ENCODE results near the gene DNASE2.

DNASE2 gene

DNA sequence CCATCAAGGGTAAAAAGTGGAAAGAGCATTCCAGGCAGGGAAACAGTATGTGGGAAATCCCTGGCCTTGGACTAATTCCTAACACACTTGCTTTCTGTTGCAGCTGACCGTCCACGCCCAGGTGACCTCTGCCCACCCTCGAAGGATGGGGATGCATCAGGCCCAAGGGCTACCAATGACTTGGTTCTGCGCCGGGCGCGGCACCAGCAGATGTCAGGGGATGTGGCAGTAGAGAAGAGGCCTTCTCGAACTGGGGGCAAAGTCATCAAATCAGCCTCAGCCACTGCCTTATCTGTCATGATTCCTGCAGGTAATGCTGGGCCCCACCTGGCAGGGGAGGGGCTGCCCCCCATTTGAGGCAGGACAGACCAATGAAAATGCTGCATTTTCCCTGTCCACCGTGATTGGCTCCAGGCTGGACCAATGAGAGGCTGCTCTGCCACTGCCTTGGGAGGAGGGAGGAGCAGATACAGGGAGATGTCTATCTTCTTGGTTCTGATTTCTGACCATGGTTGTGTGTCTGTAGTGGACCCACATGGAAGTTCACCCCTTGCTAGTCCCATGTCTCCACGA lies 12.6 kb downstream of the DNASE2 start:
- no peak for TF ChIP-seq SPI1 (IDR thresholded peaks at IDR 0.05; ENCODE audit: borderline replicate concordance, low read depth)
- TF ChIP-seq POLR2AphosphoS5 (IDR thresholded peaks at IDR 0.05; ENCODE audit: low read depth) = no peak
- TF ChIP-seq, protein P1, sequence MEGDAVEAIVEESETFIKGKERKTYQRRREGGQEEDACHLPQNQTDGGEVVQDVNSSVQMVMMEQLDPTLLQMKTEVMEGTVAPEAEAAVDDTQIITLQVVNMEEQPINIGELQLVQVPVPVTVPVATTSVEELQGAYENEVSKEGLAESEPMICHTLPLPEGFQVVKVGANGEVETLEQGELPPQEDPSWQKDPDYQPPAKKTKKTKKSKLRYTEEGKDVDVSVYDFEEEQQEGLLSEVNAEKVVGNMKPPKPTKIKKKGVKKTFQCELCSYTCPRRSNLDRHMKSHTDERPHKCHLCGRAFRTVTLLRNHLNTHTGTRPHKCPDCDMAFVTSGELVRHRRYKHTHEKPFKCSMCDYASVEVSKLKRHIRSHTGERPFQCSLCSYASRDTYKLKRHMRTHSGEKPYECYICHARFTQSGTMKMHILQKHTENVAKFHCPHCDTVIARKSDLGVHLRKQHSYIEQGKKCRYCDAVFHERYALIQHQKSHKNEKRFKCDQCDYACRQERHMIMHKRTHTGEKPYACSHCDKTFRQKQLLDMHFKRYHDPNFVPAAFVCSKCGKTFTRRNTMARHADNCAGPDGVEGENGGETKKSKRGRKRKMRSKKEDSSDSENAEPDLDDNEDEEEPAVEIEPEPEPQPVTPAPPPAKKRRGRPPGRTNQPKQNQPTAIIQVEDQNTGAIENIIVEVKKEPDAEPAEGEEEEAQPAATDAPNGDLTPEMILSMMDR (IDR thresholded peaks at IDR 0.05; ENCODE audit: insufficient read depth, low read length) = no peak
- Histone ChIP-seq H3K4me3 (replicated peaks; ENCODE audit: insufficient read depth, low read length) (no peak overlapping the region), H3K27ac (replicated peaks) (no peak overlapping the region), H3K27me3 (ENCODE audit: insufficient read depth, poor library complexity, severe bottlenecking) (no peaks in the 10 kb centered on the region)
- no peak for DNase-seq (ENCODE audit: low read depth in 1 of 2, low spot score in 1 of 2)

DNA sequence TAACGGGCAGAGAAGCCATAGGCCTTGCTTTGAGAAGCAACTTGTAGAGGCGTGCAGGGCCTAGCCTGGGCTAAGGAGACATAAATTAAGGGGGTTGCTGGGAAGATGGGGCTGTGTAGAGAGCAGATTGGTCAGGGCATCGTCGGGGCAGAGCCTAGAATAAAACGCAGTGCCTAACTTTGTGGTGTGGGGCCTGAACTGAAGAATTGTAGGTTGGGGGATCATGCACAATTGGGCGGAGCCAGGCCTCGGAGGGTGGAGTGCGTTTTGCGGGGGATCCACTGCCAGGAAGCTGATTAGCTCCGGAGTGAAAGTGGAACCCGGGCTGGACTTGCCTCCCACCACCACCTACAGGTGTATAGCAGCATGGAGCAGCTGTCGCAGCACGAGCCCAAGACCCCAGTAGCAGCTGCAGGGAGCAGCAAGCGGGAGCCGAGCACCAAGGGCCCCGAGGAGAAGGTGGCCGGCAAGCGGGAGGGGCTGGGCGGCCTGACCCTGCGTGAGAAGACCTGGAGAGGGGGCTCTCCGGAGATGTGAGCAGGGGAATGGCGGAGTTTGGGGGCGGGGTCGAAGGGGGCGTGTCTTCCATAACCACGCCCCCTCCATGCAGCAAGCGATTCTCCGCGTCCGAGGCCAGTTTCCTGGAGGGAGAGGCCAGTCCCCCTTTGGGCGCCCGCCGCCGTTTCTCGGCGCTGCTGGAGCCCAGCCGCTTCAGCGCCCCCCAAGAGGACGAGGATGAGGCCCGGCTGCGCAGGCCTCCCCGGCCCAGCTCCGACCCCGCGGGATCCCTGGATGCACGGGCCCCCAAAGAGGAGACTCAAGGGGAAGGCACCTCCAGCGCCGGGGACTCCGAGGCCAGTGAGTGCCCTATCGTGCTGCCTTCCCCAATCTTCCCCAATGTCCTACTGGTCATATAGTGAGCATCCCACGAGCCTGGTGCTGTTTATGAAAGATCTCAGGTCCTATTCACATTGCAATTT lies 13.8 kb downstream of the DNASE2 start:
- DNase-seq (ENCODE audit: low read depth in 1 of 2, low spot score in 1 of 2) = no peak
- no peak overlapping the region for H3K4me3 ChIP-seq (replicated peaks; ENCODE audit: insufficient read depth, low read length)
- TF ChIP-seq, protein P2, sequence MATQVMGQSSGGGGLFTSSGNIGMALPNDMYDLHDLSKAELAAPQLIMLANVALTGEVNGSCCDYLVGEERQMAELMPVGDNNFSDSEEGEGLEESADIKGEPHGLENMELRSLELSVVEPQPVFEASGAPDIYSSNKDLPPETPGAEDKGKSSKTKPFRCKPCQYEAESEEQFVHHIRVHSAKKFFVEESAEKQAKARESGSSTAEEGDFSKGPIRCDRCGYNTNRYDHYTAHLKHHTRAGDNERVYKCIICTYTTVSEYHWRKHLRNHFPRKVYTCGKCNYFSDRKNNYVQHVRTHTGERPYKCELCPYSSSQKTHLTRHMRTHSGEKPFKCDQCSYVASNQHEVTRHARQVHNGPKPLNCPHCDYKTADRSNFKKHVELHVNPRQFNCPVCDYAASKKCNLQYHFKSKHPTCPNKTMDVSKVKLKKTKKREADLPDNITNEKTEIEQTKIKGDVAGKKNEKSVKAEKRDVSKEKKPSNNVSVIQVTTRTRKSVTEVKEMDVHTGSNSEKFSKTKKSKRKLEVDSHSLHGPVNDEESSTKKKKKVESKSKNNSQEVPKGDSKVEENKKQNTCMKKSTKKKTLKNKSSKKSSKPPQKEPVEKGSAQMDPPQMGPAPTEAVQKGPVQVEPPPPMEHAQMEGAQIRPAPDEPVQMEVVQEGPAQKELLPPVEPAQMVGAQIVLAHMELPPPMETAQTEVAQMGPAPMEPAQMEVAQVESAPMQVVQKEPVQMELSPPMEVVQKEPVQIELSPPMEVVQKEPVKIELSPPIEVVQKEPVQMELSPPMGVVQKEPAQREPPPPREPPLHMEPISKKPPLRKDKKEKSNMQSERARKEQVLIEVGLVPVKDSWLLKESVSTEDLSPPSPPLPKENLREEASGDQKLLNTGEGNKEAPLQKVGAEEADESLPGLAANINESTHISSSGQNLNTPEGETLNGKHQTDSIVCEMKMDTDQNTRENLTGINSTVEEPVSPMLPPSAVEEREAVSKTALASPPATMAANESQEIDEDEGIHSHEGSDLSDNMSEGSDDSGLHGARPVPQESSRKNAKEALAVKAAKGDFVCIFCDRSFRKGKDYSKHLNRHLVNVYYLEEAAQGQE (IDR thresholded peaks at IDR 0.05; ENCODE audit: insufficient replicate concordance, low read depth) = no peak
- TF ChIP-seq SPI1 (IDR thresholded peaks at IDR 0.05; ENCODE audit: borderline replicate concordance, low read depth) (no peak), POLR2AphosphoS5 (IDR thresholded peaks at IDR 0.05; ENCODE audit: low read depth) (no peak), GABPA (IDR thresholded peaks at IDR 0.05; ENCODE audit: low read depth) (no peak)
- TF ChIP-seq, protein P1 (IDR thresholded peaks at IDR 0.05; ENCODE audit: insufficient read depth, low read length) = no peak
- no peaks in the 10 kb centered on the region for H3K27me3 ChIP-seq (ENCODE audit: insufficient read depth, poor library complexity, severe bottlenecking)
- no peak overlapping the region for H3K27ac ChIP-seq (replicated peaks)

DNA sequence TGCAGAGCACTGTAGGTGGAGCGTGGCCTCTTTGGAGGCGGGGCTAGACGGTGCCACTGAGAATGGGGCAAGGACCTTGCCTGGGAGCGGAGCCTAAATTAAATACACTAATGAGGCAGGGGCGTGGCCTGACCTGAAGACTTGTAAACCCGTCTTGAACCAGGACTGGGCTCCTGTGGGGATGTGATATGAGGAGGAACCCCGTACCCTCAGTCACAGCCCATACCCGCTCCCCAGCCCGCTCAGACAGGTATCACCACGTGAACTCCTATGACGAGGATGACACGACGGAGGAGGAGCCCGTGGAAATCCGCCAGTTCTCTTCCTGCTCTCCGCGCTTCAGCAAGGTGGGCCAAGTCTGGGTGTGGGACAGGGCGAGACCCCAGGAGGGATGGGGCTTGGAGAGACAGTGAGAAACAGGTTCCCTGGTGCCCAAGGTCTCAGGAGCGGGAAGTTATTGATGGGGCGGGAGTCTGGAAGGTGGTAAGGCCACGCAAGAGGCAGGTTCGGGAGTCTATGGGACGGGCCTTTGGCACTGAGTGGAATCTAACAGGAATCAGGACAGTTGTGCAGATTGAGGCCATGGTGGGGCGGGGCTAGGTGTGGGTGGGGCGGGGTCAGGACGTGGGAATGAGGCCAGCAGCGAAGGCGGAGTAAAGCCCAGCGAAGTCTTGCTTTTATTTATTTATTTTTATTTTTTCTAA lies 14.7 kb downstream of the DNASE2 start:
- Histone ChIP-seq H3K4me3 (replicated peaks; ENCODE audit: insufficient read depth, low read length) (no peak overlapping the region), H3K27ac (replicated peaks) (no peak overlapping the region), H3K27me3 (ENCODE audit: insufficient read depth, poor library complexity, severe bottlenecking) (no peaks in the 10 kb centered on the region)
- TF ChIP-seq SPI1 (IDR thresholded peaks at IDR 0.05; ENCODE audit: borderline replicate concordance, low read depth) (no peak), POLR2AphosphoS5 (IDR thresholded peaks at IDR 0.05; ENCODE audit: low read depth) (no peak), GABPA (IDR thresholded peaks at IDR 0.05; ENCODE audit: low read depth) (no peak)
- TF ChIP-seq, protein P2 (IDR thresholded peaks at IDR 0.05; ENCODE audit: insufficient replicate concordance, low read depth) = no peak
- TF ChIP-seq, protein P1 (IDR thresholded peaks at IDR 0.05; ENCODE audit: insufficient read depth, low read length) = no peak
- DNase-seq (ENCODE audit: low read depth in 1 of 2, low spot score in 1 of 2) = no peak

Measured in HL-60 (cell line).